GM12878 (cell line): Measurements from ENCODE around the gene ASIC5. TPM values are rescaled to one million over a fixed set of nuclear protein-coding genes. Genes with fewer than 3 reads are reported as not detected.

Source experiments
- ATAC-seq: fragments of 200-7000 bp; cut with Tn5 transposase; 3 replicates; pipeline ENCODE4 v1.9.1; 2020; ENCODE audit warnings: mild to moderate bottlenecking, moderate library complexity
- BruUV-seq: library from RNA; stranded (reverse); fragments of 400-500 nt; replicated peaks from 2 replicates; lab custom pipeline; 2021; lab: Mats Ljungman, UMichigan
- CTCF ChIA-PET: fragments of 300-600 bp; sonication (Branson Sonifier 250); formaldehyde crosslinking; extraction: SDS; loops from one replicate; lab custom pipeline; 2021; ENCODE audit warnings: inconsistent platforms; lab: Yijun Ruan, JAX
- POLR2A ChIA-PET: fragments of 350-600 bp; formaldehyde crosslinking; extraction: SDS; loops from one replicate; lab custom pipeline; 2021; ENCODE audit warnings: inconsistent platforms; lab: Charles Lee
- RAD21 ChIA-PET: fragments of 300-600 bp; sonication (Branson Sonifier 250); formaldehyde crosslinking; loops from one replicate; lab custom pipeline; 2023; ENCODE audit warnings: antibody characterized with exemption; ENCODE audit not compliant: unreplicated experiment; lab: Charles Lee
- SMC1A ChIA-PET: fragments of 300-600 bp; sonication (Branson Sonifier 250); formaldehyde crosslinking; loops from one replicate; lab custom pipeline; 2023; ENCODE audit not compliant: unreplicated experiment, uncharacterized antibody; lab: Charles Lee
- DNase-seq: peaks from one replicate; pipeline ENCODE4 v3.0.0-alpha.2; 2011; ENCODE audit warnings: low read depth, low spot score
- FAIRE-seq: peaks from 3 replicates; lab custom pipeline; 2011; peaks lifted over from hg19 to GRCh38; lab: Jason Lieb, UNC
- H2AFZ ChIP-seq: 2 replicates; pipeline ENCODE4 v1.6.0; 2011; ENCODE audit warnings: low read depth, low read length, control low read depth; ENCODE audit not compliant: control insufficient read depth
- H3K27ac ChIP-seq: 2 replicates; pipeline ENCODE4 v1.5.1; 2011; ENCODE audit warnings: control low read depth; ENCODE audit not compliant: control insufficient read depth, insufficient read depth
- H3K27me3 ChIP-seq, 2 experiments: replicated peaks in 1 of 2; 2 replicates each; pipeline versions ENCODE4 v1.6.0 to v1.6.1; 2011; ENCODE audit warnings: low read length in 1 of 2; ENCODE audit not compliant: control insufficient read depth in 2 of 2, insufficient read depth in 2 of 2
- H3K36me3 ChIP-seq, 2 experiments: 2 replicates each; pipeline ENCODE4 v1.5.1; 2011; ENCODE audit warnings: low read length in 1 of 2; ENCODE audit not compliant: control insufficient read depth in 2 of 2, insufficient read depth in 2 of 2
- H3K4me1 ChIP-seq: 2 replicates; pipeline ENCODE4 v1.6.1; 2011; ENCODE audit warnings: mild to moderate bottlenecking, low read length, moderate library complexity, mixed read lengths; ENCODE audit not compliant: control insufficient read depth, insufficient read depth
- H3K4me2 ChIP-seq: 2 replicates; pipeline ENCODE4 v1.6.0; 2011; ENCODE audit warnings: control low read depth; ENCODE audit not compliant: control insufficient read depth, insufficient read depth
- H3K4me3 ChIP-seq: fragments of 200-600 bp; sonication (generic); 2 replicates; pipeline ENCODE4 v1.5.1; 2016
- H3K79me2 ChIP-seq: 2 replicates; pipeline ENCODE4 v1.6.0; 2011; ENCODE audit warnings: low read length; ENCODE audit not compliant: control insufficient read depth, insufficient read depth
- H3K9ac ChIP-seq: 2 replicates; pipeline ENCODE4 v1.8.0; 2011; ENCODE audit warnings: low read length, control low read depth, mixed read lengths; ENCODE audit not compliant: control insufficient read depth, insufficient read depth
- H3K9me3 ChIP-seq: replicated peaks from 3 replicates; pipeline ENCODE4 v1.5.1; 2011; ENCODE audit warnings: mild to moderate bottlenecking, low read length; ENCODE audit not compliant: control insufficient read depth, insufficient read depth
- H4K20me1 ChIP-seq: 2 replicates; pipeline ENCODE4 v1.6.0; 2011; ENCODE audit not compliant: control insufficient read depth, insufficient read depth
- CHD2 ChIP-seq: IDR thresholded peaks from 2 replicates; pipeline ENCODE4 v1.6.1; 2011; ENCODE audit warnings: low read depth, low read length, improper control_type of control experiment, borderline replicate concordance
- EGR1 ChIP-seq, 2 experiments: IDR thresholded peaks; 1 replicate in 1 of 2; 2 replicates in 1 of 2; pipeline ENCODE4 v1.6.1; 2011 to 2012; ENCODE audit warnings: low read depth in 2 of 2, low read length in 2 of 2, borderline replicate concordance in 1 of 2, mild to moderate bottlenecking in 1 of 2, moderate library complexity in 1 of 2
- IKZF2 ChIP-seq, 2 experiments: fragments of 450-650 bp; IDR thresholded peaks; 2 replicates each; pipeline ENCODE4 v1.6.1; 2017; ENCODE audit warnings: mild to moderate bottlenecking in 2 of 2, moderate library complexity in 2 of 2
- MEF2B ChIP-seq: fragments of 450-650 bp; IDR thresholded peaks from 2 replicates; pipeline ENCODE4 v1.6.1; 2018; ENCODE audit warnings: mild to moderate bottlenecking, moderate library complexity; ENCODE audit not compliant: partially characterized antibody, poor library complexity, severe bottlenecking
- MXI1 ChIP-seq: fragments of 150-350 bp; IDR thresholded peaks from 2 replicates; pipeline ENCODE4 v1.6.1; 2011; ENCODE audit warnings: low read depth, mild to moderate bottlenecking, inconsistent platforms, low read length, improper control_type of control experiment
- RB1 ChIP-seq: fragments of 450-650 bp; formaldehyde crosslinking; IDR thresholded peaks from 2 replicates; pipeline ENCODE4 v1.6.1; 2017; ENCODE audit warnings: mild to moderate bottlenecking, borderline replicate concordance
- SMARCA5 ChIP-seq: fragments of 450-650 bp; IDR thresholded peaks from 2 replicates; pipeline ENCODE4 v1.6.1; 2017; ENCODE audit warnings: mild to moderate bottlenecking
- TARDBP ChIP-seq: IDR thresholded peaks from 2 replicates; pipeline ENCODE4 v1.6.1; 2016; ENCODE audit warnings: borderline replicate concordance
- TBL1XR1 ChIP-seq: IDR thresholded peaks from 2 replicates; pipeline ENCODE4 v1.6.1; 2012; ENCODE audit warnings: low read depth, low read length, improper control_type of control experiment
- ZNF622 ChIP-seq: fragments of 450-650 bp; IDR thresholded peaks from 2 replicates; pipeline ENCODE4 v1.6.1; 2017; ENCODE audit warnings: mild to moderate bottlenecking, inconsistent platforms
- WGBS: methylation state at CpG from one replicate; pipeline ENCODE4 v1.1.6; 2016; ENCODE audit warnings: low lambda C conversion rate; ENCODE audit not compliant: insufficient replicate concordance, insufficient coverage; ENCODE audit errors: missing lambda C conversion rate; 5-methylcytosine and 5-hydroxymethylcytosine counted together
- in situ Hi-C: fragments of 300-500 bp; cut with MboI; formaldehyde crosslinking; loops from 9 replicates; pipeline ENCODE4 v1.14.3; 2018; ENCODE audit warnings: mixed read lengths
- intact Hi-C: fragments of 100-400 bp; cut with micrococcal nuclease; formaldehyde crosslinking; loops from one replicate; pipeline ENCODE4 v1.14.2; 2022; ENCODE audit not compliant: unreplicated experiment
- polyA plus RNA-seq, 11 experiments: library from polyadenylated mRNA; depleted of rRNA in 4 of 11; unstranded in 6 of 11; stranded (reverse) in 5 of 11; fragments of >200 nt; fragmentation: Nextera tagmentation in 4 of 11; fragmentation: Illumina TruSeq in 1 of 11; extraction: Ambion mirVana in 4 of 11; extraction: Trizol in 1 of 11; gene quantifications; 1 replicate in 1 of 11; 2 replicates in 10 of 11; pipeline versions ENCODE4 v1.2.1 to v1.2.3, GENCODE V29; 2011 to 2016; ENCODE audit warnings: inconsistent platforms in 2 of 11, missing spikeins in 2 of 11, low read depth in 1 of 11
- total RNA-seq, 4 experiments: library from RNA; depleted of rRNA in 3 of 4; stranded (reverse); fragments of >200 nt in 3 of 4; fragmentation: Illumina TruSeq in 1 of 4; extraction: Trizol in 1 of 4; gene quantifications; 2 replicates each; pipeline versions ENCODE4 v1.2.1 to v1.2.3, GENCODE V29; 2013 to 2021
- TF ChIP-seq, protein P1 (sequence below): fragments of 450-650 bp; IDR thresholded peaks from 2 replicates; pipeline ENCODE4 v1.6.1; 2018; ENCODE audit warnings: borderline replicate concordance, mild to moderate bottlenecking; ENCODE audit not compliant: partially characterized antibody
- TF ChIP-seq, protein P2 (sequence below): fragments of 450-650 bp; IDR thresholded peaks from 2 replicates; pipeline ENCODE4 v1.6.1; 2017; ENCODE audit warnings: low read depth, mild to moderate bottlenecking, moderate library complexity
- TF ChIP-seq, protein P3 (sequence below): fragments of 450-650 bp; formaldehyde crosslinking; IDR thresholded peaks from 2 replicates; pipeline ENCODE4 v1.4.0; 2020; ENCODE audit warnings: mild to moderate bottlenecking, moderate library complexity

ASIC5 gene
- total and polyA plus RNA-seq, 10 of the 15 experiments (the other 5 are each of a cell fraction or from before 2014, with no cell fraction given) = not detected

DNA sequence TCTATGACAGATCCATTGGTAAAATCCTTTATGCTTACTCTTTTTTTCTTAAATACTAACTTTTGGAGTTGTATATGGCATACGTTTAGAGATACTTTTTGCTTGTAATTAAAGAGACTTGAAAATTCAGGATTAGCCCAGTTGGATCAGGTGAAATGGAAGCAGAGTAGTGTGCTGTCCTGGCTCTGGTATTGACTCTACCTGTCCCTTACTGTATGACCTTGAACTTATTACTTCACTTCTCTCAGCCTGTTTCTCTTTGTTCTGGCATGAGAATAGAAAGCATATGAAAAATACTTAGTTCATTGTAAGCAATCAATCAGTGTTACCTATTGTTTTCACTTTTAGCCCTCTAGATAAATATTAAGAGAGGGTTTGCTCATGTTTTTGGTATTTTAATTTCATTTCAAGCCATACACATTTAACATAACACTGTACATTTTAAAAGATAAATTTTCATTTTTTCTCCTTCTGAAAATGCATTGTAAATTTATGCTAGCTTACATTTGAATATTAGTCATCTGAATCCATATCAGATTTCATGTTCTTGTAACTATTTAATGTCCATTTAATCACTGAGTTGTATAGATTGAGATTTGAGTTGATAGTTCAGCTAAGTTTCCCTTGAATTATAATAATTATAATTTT lies 71.4 kb downstream of the ASIC5 start:
- ATAC-seq (no peak), DNase-seq (no peak), FAIRE-seq (no peak)
- CTCF ChIA-PET = interaction anchor here (0.7 to 1.6 kb wide), 8 partner anchors 8 to 1157 kb away, joined by 3 to 8 read pairs (median 3); partner anchors contain the start of gene CTSO
- Histone ChIP-seq H3K4me2 (no peak overlapping the region), H3K79me2 (no peaks in the 10 kb centered on the region), H3K9ac (no peak overlapping the region), H3K36me3 (no peaks in the 10 kb centered on the region), H3K27ac (no peak overlapping the region), H3K4me3 (no peak overlapping the region), H3K9me3 (no peaks in the 10 kb centered on the region), H2AFZ (no peak overlapping the region), H3K27me3 (no peaks in the 10 kb centered on the region), H3K4me1 (no peaks in the 10 kb centered on the region), H4K20me1 (no peaks in the 10 kb centered on the region)
- BruUV-seq = no TSS peak
- WGBS = 0% methylated on average over 1 of the region's 1 CpG
- RAD21 ChIA-PET = interaction anchor here (1.4 to 3.0 kb wide), 3 partner anchors 158 to 351 kb away, joined by 3 to 12 read pairs (median 5); partner anchors contain the start of gene CTSO
- intact Hi-C loops = no loop called here
- SMC1A ChIA-PET = interaction anchor here (0.9 to 1.6 kb wide), 5 partner anchors 10 to 265 kb away, joined by 3 read pairs; no protein-coding TSS in a partner anchor
- POLR2A ChIA-PET = no interaction called here
- in situ Hi-C loops = loop anchor here (5.0 to 25.0 kb wide), 3 partner anchors 352 to 982 kb away; no protein-coding TSS in a partner anchor
- TF ChIP-seq IKZF2 (IDR thresholded peaks at IDR 0.05) (no peak), SMARCA5 (no peak), TBL1XR1 (no peak), CHD2 (no peak), ZNF622 (no peak), RB1 (no peak), MEF2B (no peak), EGR1 (IDR thresholded peaks at IDR 0.05; ENCODE audit: borderline replicate concordance in 1 of 2, low read depth in 2 of 2, low read length in 2 of 2) (no peak), TARDBP (no peak), MXI1 (no peak)
- TF ChIP-seq, protein P1, sequence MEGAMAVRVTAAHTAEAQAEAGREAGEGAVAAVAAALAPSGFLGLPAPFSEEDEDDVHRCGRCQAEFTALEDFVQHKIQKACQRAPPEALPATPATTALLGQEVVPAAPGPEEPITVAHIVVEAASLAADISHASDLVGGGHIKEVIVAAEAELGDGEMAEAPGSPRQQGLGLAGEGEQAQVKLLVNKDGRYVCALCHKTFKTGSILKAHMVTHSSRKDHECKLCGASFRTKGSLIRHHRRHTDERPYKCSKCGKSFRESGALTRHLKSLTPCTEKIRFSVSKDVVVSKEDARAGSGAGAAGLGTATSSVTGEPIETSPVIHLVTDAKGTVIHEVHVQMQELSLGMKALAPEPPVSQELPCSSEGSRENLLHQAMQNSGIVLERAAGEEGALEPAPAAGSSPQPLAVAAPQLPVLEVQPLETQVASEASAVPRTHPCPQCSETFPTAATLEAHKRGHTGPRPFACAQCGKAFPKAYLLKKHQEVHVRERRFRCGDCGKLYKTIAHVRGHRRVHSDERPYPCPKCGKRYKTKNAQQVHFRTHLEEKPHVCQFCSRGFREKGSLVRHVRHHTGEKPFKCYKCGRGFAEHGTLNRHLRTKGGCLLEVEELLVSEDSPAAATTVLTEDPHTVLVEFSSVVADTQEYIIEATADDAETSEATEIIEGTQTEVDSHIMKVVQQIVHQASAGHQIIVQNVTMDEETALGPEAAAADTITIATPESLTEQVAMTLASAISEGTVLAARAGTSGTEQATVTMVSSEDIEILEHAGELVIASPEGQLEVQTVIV = no peak
- TF ChIP-seq, protein P2, sequence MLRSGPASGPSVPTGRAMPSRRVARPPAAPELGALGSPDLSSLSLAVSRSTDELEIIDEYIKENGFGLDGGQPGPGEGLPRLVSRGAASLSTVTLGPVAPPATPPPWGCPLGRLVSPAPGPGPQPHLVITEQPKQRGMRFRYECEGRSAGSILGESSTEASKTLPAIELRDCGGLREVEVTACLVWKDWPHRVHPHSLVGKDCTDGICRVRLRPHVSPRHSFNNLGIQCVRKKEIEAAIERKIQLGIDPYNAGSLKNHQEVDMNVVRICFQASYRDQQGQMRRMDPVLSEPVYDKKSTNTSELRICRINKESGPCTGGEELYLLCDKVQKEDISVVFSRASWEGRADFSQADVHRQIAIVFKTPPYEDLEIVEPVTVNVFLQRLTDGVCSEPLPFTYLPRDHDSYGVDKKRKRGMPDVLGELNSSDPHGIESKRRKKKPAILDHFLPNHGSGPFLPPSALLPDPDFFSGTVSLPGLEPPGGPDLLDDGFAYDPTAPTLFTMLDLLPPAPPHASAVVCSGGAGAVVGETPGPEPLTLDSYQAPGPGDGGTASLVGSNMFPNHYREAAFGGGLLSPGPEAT = no peak
- TF ChIP-seq, protein P3, sequence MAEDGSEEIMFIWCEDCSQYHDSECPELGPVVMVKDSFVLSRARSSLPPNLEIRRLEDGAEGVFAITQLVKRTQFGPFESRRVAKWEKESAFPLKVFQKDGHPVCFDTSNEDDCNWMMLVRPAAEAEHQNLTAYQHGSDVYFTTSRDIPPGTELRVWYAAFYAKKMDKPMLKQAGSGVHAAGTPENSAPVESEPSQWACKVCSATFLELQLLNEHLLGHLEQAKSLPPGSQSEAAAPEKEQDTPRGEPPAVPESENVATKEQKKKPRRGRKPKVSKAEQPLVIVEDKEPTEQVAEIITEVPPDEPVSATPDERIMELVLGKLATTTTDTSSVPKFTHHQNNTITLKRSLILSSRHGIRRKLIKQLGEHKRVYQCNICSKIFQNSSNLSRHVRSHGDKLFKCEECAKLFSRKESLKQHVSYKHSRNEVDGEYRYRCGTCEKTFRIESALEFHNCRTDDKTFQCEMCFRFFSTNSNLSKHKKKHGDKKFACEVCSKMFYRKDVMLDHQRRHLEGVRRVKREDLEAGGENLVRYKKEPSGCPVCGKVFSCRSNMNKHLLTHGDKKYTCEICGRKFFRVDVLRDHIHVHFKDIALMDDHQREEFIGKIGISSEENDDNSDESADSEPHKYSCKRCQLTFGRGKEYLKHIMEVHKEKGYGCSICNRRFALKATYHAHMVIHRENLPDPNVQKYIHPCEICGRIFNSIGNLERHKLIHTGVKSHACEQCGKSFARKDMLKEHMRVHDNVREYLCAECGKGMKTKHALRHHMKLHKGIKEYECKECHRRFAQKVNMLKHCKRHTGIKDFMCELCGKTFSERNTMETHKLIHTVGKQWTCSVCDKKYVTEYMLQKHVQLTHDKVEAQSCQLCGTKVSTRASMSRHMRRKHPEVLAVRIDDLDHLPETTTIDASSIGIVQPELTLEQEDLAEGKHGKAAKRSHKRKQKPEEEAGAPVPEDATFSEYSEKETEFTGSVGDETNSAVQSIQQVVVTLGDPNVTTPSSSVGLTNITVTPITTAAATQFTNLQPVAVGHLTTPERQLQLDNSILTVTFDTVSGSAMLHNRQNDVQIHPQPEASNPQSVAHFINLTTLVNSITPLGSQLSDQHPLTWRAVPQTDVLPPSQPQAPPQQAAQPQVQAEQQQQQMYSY (CRISPR knock-in tag) = no peak
